ENCODE data around the gene CHL1. TPM values are rescaled to one million over a fixed set of nuclear protein-coding genes. Genes with fewer than 3 reads are reported as not detected.

The CHL1 gene
- total and polyA plus RNA-seq, 2 of the 8 experiments (the other 6 are each of a cell fraction or from before 2014, with no cell fraction given) = 0.05 to 0.99 TPM

DNA sequence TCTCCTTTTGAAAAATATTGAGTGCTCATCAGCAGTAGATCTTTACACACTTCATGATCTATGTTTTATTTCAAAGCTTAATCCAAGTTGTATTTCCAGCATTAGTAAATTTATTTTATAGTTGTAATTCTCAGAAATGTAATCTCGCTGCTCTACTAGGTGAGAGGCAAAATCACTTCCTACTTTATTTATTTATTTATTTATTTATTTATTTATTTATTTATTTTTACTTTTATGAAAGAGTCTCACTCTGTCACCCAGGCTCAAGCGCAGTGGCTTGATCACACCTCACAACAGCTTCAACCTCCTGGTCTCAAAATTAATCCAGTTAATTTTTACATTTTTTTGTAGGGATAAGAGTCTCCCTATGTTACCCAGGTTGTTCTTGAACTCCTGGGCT is 127.9 kb downstream of the CHL1 start:
- H2AFZ ChIP-seq (ENCODE audit: low read length) = peak overlapping the region; percentile 82; the same call in 1 of the 2 replicates
- no peak overlapping the region for H4K8ac ChIP-seq (ENCODE audit: extremely low read depth, insufficient read depth, low read length)
- no peak overlapping the region for H3K9ac ChIP-seq (replicated peaks in 1 of 4; ENCODE audit: extremely low read depth in 1 of 4, low read depth in 3 of 4, low read length in 3 of 4)
- H3K4me2 ChIP-seq (ENCODE audit: insufficient read depth in 1 of 2, low read depth in 2 of 2, low read length in 2 of 2) = no peak overlapping the region
- H2AK5ac ChIP-seq (ENCODE audit: low read depth, low read length) = no peak overlapping the region
- H3K4me1 ChIP-seq (replicated peaks in 1 of 4; ENCODE audit: control insufficient read depth in 3 of 4, insufficient read depth in 4 of 4, low read length in 3 of 4) = no peaks in the 10 kb centered on the region
- no peaks in the 10 kb centered on the region for H3K23me2 ChIP-seq (ENCODE audit: low read depth, low read length)
- no peak for TF ChIP-seq TAF1 (IDR thresholded peaks at IDR 0.05; ENCODE audit: low read depth, low read length)
- TF ChIP-seq SP1 (IDR thresholded peaks at IDR 0.05; ENCODE audit: low read depth, low read length) = no peak
- TF ChIP-seq GABPA (IDR thresholded peaks at IDR 0.05; ENCODE audit: borderline replicate concordance, insufficient read depth, low read length) = no peak
- no peak for TF ChIP-seq ASH2L (IDR thresholded peaks at IDR 0.05; ENCODE audit: low read length)
- TF ChIP-seq, protein P1, sequence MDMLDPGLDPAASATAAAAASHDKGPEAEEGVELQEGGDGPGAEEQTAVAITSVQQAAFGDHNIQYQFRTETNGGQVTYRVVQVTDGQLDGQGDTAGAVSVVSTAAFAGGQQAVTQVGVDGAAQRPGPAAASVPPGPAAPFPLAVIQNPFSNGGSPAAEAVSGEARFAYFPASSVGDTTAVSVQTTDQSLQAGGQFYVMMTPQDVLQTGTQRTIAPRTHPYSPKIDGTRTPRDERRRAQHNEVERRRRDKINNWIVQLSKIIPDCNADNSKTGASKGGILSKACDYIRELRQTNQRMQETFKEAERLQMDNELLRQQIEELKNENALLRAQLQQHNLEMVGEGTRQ (IDR thresholded peaks at IDR 0.05; ENCODE audit: low read length) = no peak
- TF ChIP-seq KDM1A (IDR thresholded peaks at IDR 0.05; ENCODE audit: borderline replicate concordance, low read length) = no peak
- TF ChIP-seq NANOG (IDR thresholded peaks at IDR 0.05; ENCODE audit: insufficient read depth, low read depth, low read length, poor library complexity, severe bottlenecking) = no peak
- no peak for TF ChIP-seq EP300 (IDR thresholded peaks at IDR 0.05; ENCODE audit: borderline replicate concordance in 1 of 2, low read depth in 2 of 2, low read length in 2 of 2)
- TF ChIP-seq YY1 (IDR thresholded peaks at IDR 0.05; ENCODE audit: low read depth, low read length) = no peak
- no peak for TF ChIP-seq CBX5 (IDR thresholded peaks at IDR 0.05; ENCODE audit: low read depth, low read length)
- TF ChIP-seq SIX5 (IDR thresholded peaks at IDR 0.05; ENCODE audit: low read depth, low read length) = no peak
- no peak for TF ChIP-seq SRF (IDR thresholded peaks at IDR 0.05; ENCODE audit: low read depth, low read length)
- TF ChIP-seq HDAC2 (IDR thresholded peaks at IDR 0.05; ENCODE audit: borderline replicate concordance in 1 of 2, low read depth in 2 of 2, low read length in 2 of 2) = no peak
- no peak for TF ChIP-seq MAX (IDR thresholded peaks at IDR 0.05)
- H4K91ac ChIP-seq (replicated peaks; ENCODE audit: insufficient read length, low read length) = no peak overlapping the region
- no peak overlapping the region for H3K14ac ChIP-seq (ENCODE audit: insufficient read length)
- no peak for DNase-seq (ENCODE audit: low read depth in 1 of 2, low spot score in 2 of 2)
- no peak overlapping the region for H4K5ac ChIP-seq (ENCODE audit: insufficient read length, low read depth, low read length)
- H3K79me2 ChIP-seq (ENCODE audit: control insufficient read depth in 1 of 2, insufficient read depth in 2 of 2, low read length in 2 of 2) = no peaks in the 10 kb centered on the region
- H2BK120ac ChIP-seq (replicated peaks; ENCODE audit: low read depth, low read length) = no peak overlapping the region
- POLR2A ChIA-PET (ENCODE audit: partially characterized antibody) = no interaction called here
- 96% methylated on average over 2 of the region's 2 CpGs; no CpG with 5 or more reads in 1 of the 2 experiments for WGBS, 2 experiments (ENCODE audit: extremely low coverage in 1 of 2, insufficient coverage in 1 of 2, insufficient read length in 1 of 2, insufficient replicate concordance in 2 of 2, low coverage in 1 of 2, low lambda C conversion rate in 2 of 2, missing lambda C conversion rate in 1 of 2)
- H3K79me1 ChIP-seq (ENCODE audit: low read depth, low read length) = no peaks in the 10 kb centered on the region
- no peak for FAIRE-seq
- no peak overlapping the region for H3K4ac ChIP-seq (replicated peaks; ENCODE audit: insufficient read length, low read depth, low read length)
- no peak overlapping the region for H3K27ac ChIP-seq (ENCODE audit: low read depth, low read length)
- no peak overlapping the region for H3K23ac ChIP-seq (ENCODE audit: insufficient read length)
- no peak overlapping the region for H2BK15ac ChIP-seq (ENCODE audit: low read length)
- no peak overlapping the region for H2BK20ac ChIP-seq (ENCODE audit: low read length)
- H3K9me3 ChIP-seq (ENCODE audit: insufficient read depth in 2 of 2, low read depth in 1 of 2, low read length in 1 of 2) = no peaks in the 10 kb centered on the region
- no peak overlapping the region for H3K18ac ChIP-seq (ENCODE audit: extremely low read depth, low read length)
- H2BK5ac ChIP-seq (ENCODE audit: low read depth, low read length) = no peak overlapping the region
- H2BK12ac ChIP-seq (ENCODE audit: low read depth, low read length) = no peak overlapping the region
- CTCF ChIA-PET (ENCODE audit: partially characterized antibody) = no interaction called here
- H3K36me3 ChIP-seq (ENCODE audit: control insufficient read depth in 2 of 4, insufficient read depth in 4 of 4, low read length in 3 of 4) = no peaks in the 10 kb centered on the region
- H3K4me3 ChIP-seq (ENCODE audit: extremely low read depth in 1 of 4, insufficient read depth in 2 of 4, low read depth in 3 of 4, low read length in 4 of 4) = no peak overlapping the region
- H4K20me1 ChIP-seq (replicated peaks in 1 of 2; ENCODE audit: control insufficient read depth in 1 of 2, insufficient read depth in 2 of 2, low read length in 2 of 2) = no peaks in the 10 kb centered on the region
- H3K27me3 ChIP-seq (replicated peaks in 1 of 4; ENCODE audit: control insufficient read depth in 3 of 4, extremely low read depth in 1 of 4, insufficient read depth in 3 of 4, low read length in 3 of 4) = no peaks in the 10 kb centered on the region
- no peak overlapping the region for H3K56ac ChIP-seq (replicated peaks; ENCODE audit: insufficient read length, low read depth, low read length)
